ENCODE results near the gene RUNX1.

GRCh38 chr21:34906401-34906800, 142.7 kb downstream of the RUNX1 start:
- TF ChIP-seq, protein P1, sequence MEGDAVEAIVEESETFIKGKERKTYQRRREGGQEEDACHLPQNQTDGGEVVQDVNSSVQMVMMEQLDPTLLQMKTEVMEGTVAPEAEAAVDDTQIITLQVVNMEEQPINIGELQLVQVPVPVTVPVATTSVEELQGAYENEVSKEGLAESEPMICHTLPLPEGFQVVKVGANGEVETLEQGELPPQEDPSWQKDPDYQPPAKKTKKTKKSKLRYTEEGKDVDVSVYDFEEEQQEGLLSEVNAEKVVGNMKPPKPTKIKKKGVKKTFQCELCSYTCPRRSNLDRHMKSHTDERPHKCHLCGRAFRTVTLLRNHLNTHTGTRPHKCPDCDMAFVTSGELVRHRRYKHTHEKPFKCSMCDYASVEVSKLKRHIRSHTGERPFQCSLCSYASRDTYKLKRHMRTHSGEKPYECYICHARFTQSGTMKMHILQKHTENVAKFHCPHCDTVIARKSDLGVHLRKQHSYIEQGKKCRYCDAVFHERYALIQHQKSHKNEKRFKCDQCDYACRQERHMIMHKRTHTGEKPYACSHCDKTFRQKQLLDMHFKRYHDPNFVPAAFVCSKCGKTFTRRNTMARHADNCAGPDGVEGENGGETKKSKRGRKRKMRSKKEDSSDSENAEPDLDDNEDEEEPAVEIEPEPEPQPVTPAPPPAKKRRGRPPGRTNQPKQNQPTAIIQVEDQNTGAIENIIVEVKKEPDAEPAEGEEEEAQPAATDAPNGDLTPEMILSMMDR (IDR thresholded peaks at IDR 0.05 in 8 of 11, conservative IDR thresholded peaks at IDR 0.05 in 3 of 11): no peak
- no peak for TF ChIP-seq POLR2A (IDR thresholded peaks at IDR 0.05)

All from spleen (tissue), 7 donors.